HG02970 (cell line): ENCODE results near the gene LRRC56.

Source experiments
- ATAC-seq: cut with Tn5 transposase; IDR thresholded peaks from one replicate; pipeline ENCODE4 v1.9.1; 2021; ENCODE audit warnings: mild to moderate bottlenecking, moderate library complexity, moderate number of reproducible peaks; ENCODE audit not compliant: unreplicated experiment, low FRiP score

The LRRC56 gene

DNA sequence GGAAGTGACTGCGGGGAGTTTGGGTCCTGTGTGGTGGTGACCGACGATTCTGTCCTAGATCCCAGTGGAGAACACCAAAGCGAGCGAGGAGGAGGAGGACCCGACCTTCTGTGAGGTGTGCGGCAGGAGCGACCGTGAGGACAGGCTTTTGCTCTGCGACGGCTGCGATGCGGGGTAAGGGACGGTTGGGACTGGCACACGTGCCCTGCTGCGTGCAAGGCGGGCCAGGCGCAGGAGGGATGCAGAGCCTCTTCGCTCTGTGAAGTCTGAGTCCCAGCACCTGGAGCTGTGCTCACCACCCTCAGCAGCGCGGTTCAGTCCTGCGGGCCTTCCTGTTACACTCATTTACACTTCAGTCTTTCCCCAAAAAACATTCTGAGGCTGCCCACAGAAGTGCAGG, 55.2 kb downstream of the LRRC56 start:
- ATAC-seq = no peak

DNA sequence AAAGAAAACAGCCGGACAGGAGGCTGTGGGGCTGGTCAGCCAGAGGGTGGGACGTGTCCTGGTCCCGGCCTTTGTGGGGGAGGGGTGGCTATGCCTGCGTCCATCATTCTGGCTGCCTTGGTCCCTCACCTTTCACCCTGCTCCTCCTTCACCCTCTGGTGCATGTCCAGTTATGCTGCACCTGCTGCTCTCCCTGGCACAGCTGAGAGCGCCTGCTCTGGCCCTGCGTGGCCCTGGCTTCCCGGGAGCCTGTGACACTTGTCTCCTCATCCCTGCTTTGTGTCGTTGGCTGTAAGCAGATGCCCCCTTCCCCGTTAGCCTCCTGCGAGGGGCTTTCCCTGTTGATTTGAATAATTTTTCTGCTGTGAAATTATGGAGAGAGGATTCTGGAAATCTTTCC, 55.6 kb downstream of the LRRC56 start:
- ATAC-seq = no peak

DNA sequence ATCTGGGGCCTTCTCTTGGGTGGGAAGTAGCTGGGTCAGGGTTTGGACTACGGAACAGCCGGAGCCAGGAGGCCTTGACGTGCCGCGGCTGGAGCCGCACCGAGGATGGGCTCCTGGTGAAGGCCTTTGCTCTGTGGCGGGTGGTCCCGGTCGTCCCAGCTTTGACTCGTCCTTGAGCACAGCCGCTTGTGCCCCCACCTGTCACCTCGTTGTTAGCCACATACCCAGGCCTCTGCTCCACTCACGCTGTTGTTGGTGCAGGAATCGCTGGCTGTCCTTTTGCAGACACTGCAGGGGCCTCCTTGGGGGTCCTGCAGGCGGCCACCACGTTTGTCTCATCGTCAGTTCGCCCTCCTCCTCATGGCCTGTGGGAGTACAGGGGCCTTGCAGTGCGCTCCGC, 56.0 kb downstream of the LRRC56 start:
- ATAC-seq = no peak

DNA sequence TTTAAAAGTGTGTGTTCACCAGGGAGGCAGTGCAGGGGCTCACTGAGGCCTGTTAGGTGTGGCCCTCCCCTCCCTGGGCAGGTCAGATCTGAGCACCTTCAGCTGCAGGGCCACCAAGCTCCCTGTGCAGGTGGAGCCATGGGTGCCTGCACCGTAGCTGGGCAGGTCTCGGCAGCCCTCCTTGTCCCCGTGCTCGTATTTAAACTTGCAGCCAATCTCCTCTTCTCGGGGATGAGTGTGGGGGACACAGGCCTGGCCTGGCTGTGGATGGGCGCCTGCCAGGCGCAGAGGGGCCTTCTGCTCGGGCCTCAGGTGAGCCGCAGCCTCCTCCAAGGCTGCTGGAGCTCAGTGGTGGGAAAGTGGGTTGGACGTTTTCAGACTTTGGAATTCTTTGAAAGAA, 58.1 kb downstream of the LRRC56 start:
- no peak for ATAC-seq

DNA sequence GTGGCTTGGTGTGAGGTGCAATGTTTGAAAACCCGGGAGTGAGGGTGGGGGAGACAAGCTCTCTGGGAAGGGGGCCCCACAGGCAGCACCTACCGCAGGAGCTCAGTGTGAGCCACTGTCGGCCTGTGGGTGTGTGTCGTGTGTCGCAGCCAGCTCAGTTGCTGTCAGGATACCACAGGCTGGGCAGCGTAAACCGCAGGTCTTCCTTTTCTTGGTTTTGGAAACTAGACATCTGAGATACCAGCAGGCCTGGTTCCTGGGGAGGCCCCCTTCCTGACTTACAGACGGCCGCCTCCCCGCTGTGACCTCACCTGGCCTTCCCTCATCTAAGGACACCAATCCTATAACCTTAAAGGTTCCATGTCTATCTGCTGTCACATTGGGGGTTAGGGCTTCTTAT, 59.0 kb downstream of the LRRC56 start:
- ATAC-seq = no peak

DNA sequence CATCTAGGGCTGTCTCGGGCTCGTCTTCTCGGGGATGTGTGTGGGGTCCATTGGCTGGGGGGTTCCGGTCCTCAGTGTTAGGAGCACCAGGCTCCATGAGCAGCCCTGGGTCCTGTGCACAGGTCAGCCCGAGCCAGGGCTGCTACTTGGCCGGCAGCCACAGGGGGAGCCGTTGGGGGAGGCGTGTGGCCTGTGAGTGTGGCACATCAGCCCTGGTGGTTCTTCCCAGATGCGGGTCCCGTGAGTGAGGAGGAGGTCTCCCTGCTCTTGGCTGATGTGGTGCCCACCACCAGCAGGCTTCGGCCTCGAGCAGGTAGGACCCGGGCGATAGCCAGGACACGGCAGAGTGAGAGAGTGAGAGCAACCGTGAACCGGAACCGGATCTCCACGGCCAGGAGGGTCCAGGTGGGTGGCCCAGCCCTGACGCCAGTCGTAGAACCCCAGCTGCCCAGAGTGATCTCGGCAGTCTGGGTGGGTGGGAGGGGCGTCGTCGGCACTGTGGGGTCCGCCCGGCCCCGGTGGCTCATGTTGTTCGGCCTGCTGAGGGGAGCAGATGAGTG, 59.9 kb downstream of the LRRC56 start:
- ATAC-seq = no peak

DNA sequence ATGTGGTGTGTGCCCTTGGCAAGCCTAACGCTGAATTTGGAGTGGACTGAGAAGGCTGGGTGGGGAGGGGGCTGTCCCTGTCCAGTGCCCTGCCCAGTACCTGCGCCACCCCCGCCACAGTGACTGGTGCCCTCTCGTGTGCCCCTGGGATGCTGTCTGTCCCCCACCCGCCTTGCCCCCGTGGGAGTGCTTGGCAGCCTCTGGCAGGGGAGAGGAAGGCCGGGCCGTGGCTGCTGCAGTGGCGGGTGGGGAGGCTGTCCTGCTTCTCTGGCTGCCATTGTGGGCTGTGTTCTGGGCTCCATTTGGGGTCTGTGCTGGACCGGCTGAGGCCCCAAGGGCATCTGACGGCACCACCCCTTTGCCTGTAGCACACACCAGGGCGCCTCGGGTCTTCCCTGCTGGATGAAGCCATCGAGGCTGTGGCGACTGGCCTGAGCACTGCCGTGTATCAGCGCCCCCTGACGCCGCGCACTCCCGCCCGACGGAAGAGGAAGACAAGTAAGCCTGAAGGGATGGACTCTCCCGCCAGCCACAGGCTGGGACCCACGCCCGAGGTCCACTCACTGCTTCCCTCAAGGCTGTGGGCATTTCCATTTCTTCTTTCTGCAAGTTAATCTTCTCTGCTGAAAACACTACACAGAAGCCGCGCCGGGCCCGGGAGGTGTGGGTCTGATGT, 60.8 kb downstream of the LRRC56 start:
- no peak for ATAC-seq

DNA sequence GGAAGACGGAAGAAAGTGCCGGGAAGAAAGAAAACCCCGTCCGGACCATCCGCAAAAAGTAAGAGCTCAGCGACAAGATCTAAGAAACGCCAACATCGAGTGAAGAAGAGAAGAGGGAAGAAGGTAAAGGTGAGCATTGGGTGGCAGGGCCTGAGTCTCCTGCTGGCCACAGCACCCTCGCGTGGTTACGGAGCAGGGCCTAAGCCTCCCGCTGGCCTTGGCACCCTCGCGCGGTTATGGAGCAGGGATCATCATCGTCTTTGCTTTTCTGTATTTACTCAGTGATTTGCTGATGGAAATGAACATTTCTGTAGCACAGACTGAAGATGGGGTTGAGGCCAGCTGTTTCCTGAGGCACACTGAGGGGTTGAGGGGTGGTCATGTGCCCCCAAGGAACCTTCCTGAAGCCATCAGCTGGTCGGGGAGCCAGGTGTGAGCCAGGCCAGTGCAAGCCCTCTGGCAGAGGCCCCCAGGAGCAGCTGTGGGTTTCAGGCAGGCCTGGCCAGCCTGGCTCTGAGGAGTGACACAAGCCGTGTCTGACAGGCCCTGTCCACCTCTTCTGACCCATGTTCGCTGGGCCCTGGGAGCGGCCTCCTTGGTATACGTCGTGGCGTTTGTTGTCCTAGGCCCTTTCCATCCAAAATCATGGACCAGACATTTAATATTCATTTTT, 64.4 kb downstream of the LRRC56 start:
- no peak for ATAC-seq

DNA sequence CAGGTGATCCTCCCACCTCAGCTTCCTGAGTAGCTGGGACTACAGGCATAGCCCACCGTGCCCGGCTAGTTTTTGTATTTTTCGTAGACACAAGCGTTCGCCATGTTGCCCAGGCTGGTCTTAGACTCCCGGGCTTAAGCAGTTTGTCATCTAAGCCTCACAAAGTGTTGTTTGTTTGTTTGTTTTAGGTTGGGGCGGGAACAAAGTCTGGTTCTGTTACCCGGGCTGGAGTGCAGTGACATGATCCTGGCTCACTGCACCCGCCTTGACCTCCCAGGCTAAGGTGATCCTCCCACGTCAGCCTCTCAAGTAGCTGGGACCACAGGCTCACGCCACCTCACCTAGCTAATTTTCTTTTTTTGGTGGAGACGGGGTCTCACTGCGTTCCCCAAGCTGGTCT, 65.8 kb downstream of the LRRC56 start:
- no peak for ATAC-seq
